ELF-1 (cell line): ENCODE results near the gene FAR1.
A peak's percentile ranks its signal among the peaks of the same experiment; 100 is the strongest.

Experiments
- DNase-seq: peaks from one replicate; pipeline ENCODE4 v3.0.0-alpha.2; 2016; ENCODE audit warnings: low read depth, low spot score

FAR1 gene

DNA sequence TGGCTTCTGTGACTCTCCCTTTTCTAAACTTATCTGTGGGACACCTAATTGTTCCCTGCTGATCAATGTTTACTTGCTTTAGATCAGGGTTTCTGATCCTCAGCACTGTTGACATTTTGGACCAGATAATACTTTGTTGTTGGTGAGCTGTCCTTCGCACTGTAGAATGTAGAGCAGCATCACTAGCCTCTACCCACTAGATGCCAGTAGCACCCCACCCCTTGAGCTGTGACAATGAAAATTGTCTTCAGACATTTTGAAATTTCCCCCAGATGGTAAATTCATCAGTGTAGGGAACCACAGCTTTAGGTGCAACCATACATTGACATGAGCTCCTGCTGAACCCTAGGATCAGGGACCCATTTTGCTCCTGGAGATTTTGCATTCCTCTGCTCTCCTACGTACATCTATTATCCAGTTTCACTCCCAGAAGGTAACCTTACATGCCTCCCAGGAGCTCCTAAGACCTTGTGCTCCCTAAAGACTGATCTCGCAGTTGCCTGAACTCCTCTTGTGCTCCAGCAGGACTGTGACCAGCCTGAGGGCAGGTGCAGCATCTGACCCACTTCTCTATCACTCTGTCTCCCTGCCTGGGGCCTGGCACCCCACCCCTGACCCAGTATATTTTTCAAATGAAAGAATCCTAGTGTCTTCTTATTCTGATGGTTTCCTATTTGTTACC lies 107.8 kb downstream of the FAR1 start:
- peak; percentile 58 for DNase-seq

DNA sequence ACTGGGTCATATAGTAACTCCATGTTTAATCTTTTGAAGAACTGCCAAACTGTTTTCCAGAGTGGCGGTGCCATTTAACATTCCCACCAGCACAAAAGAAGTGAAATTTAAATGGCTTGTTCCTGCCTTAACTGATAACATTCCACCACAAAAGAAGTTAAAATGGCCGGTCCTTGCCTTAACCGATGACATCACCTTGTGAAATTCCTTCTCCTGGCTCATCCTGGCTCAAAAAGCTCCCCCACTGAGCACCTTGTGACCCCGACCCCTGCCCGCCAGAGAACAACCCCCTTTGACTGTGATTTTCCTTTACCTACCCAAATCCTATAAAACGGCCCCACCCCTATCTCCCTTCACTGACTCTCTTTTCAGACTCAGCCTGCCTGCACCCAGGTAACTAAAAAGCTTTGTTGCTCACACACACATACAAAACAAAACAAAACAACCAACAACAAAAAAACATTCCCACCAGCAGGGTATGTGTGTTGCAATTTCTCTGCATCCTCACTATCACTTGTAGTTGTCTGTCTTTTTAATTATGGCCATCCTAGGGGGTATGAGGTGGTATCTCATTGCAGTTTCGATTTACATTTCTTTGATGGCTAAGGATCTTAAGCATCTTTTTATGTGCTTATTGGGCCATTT lies 109.0 kb downstream of the FAR1 start:
- DNase-seq = peak; percentile 74

DNA sequence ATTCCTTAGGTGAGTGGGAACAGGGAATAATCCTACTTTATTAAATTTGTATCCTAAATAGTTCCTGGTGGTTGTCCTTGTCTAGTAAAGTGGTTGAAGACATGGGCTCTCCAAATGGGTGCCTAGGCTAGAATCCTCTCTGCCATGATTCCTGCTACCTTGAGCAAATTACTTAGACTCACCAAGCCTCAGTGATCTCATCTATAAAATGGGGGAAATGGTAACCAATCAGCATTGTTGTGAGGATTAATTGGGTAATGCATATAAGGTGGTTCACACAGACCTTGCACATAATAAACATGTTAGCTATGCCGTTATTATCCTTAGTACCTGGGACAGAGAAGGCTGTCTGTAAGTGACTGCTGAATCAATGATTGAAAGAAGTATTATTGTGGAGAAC lies 109.9 kb downstream of the FAR1 start:
- DNase-seq = no peak

DNA sequence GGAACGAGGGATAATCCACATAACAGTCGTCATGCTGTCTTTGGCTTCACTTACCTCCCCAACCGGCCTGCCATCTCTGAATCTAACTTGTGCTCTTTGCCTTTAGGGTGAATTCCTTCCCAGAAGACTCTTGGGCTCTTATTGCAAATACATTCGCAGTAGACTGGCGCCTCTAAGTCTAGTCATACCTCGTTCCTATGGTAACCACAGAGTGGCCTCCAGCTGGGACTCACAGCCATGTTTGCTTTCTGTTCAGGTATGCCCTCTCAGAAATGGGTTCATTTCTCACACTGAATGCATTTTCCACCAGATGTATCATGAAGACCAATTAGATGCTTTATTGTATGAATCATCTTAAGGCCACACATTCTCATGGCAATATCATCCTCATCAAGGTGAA lies 112.7 kb downstream of the FAR1 start:
- peak; percentile 60 for DNase-seq
